GM19468 (cell line): ENCODE results near the gene FMC1.
"Not testable (repeated sequence)": the region's sequence is repeated elsewhere in the genome, so short reads cannot be mapped to it uniquely, and the experiment has no call there.

Experiments used
- ATAC-seq: cut with Tn5 transposase; IDR thresholded peaks from one replicate; pipeline ENCODE4 v1.9.1; 2021; ENCODE audit warnings: mild to moderate bottlenecking, moderate library complexity, moderate number of reproducible peaks; ENCODE audit not compliant: unreplicated experiment; ENCODE audit errors: extremely low read depth

Gene FMC1

GRCh38 chr7:139339698-139340036 is 1.5 kb upstream of the FMC1 start:
- no peak for ATAC-seq

- peak; percentile 80 for ATAC-seq
Measured at GRCh38 chr7:139340037-139340807, 915 bp upstream of the FMC1 start.

GRCh38 chr7:139340808-139341057 is 404 bp upstream of the FMC1 start:
- no peak for ATAC-seq

DNA sequence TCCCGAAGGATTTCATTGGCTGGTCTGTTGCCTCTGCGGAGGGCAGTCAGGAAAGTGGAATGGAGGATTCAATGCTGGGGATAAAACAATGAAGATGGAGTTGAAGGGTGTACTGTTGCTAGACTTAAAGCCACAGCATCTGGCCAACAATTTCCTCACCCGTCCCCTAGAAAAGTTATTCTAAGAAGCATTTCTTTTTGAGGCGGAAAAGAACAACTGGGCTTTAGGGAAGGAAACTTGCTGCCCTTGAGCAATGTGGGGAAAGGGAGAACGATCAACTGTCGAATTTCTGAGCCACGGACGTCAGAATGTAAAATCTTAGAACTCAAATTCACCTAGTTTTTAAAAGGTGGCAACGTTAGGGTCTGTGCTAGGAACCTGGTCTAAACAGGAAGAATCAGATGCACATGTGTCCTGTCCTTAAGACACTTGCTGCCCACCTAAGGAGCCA is 664 bp downstream of the FMC1 start:
- ATAC-seq, result no peak

DNA sequence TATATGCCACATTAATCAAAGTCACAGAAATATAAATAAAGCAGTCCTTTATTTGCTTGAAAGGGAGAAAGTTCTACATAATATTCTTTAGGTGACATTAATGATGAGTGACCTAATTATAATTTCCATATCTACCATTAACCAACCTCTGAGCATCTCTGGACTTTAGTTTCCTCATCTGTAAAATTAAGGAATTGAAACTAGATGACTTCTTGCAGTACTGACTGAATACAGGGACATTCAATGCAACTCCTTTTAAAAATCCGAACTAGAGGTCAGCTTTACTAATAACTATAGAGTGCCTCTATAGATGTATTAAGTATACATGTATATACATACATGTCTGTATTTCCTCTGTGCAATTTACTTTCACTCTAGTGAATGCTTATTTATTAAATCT is 3.9 kb downstream of the FMC1 start:
- ATAC-seq, result no peak

DNA sequence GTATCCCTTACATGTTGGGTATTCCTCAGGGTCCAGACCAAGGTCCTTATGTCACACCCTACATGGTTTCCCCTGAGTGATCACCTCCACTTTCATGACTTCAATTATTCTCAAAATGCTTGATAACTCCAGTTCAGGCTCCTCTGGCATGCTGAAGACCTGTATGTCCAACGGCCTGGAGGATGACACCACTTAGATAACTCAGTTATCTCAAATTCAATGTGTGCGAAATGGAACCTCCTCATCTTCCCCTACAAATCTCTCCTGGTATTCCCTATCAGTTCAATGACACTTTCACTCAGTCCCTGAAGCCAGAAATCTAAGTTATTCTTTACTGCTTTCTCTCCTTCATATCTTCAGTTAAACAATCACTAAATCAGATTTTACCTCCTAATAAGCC is 9.9 kb downstream of the FMC1 start:
- no peak for ATAC-seq

- no peak for ATAC-seq
Measured at GRCh38 chr7:139354729-139355128, 13.6 kb downstream of the FMC1 start.

- ATAC-seq, result no peak
Measured at GRCh38 chr7:139355320-139355719, 14.2 kb downstream of the FMC1 start.

DNA sequence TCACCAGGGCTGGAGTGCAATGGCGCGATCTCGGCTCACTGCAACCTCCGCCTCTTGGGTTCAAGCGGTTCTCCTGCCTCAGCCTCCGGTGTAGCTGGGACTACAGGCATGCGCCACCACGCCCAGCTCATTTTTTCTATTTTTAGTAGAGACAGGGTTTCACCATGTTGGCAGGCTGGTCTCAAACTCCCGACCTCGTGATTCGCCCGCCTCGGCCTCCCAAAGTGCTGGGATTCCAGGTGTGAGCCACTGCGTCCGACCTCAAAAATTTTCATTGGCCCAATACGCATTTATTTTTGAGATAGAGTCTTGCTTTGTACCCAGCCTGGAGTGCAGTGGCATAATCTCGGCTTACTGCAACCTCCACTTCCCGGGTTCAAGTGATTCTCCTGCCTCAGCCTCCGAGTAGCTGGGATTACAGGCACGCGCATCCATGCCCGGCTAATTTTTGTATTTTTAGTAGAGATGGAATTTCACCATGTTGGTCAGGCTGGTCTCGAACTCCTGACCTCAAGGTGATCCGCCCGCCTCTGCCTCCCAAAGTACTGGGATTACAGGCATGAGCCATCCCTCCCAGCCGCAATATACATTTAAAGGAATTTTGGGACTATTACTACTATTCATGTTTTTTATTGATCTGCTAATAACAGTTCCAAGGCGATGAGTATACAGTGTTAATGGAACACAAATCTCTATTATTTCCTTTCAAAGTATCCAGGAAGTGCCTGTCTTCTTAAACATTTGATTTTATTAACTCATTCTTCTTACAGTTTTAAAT is 16.8 kb downstream of the FMC1 start:
- ATAC-seq, result not testable (repeated sequence)

GRCh38 chr7:139358541-139359365 is 17.6 kb downstream of the FMC1 start:
- ATAC-seq, result no peak

DNA sequence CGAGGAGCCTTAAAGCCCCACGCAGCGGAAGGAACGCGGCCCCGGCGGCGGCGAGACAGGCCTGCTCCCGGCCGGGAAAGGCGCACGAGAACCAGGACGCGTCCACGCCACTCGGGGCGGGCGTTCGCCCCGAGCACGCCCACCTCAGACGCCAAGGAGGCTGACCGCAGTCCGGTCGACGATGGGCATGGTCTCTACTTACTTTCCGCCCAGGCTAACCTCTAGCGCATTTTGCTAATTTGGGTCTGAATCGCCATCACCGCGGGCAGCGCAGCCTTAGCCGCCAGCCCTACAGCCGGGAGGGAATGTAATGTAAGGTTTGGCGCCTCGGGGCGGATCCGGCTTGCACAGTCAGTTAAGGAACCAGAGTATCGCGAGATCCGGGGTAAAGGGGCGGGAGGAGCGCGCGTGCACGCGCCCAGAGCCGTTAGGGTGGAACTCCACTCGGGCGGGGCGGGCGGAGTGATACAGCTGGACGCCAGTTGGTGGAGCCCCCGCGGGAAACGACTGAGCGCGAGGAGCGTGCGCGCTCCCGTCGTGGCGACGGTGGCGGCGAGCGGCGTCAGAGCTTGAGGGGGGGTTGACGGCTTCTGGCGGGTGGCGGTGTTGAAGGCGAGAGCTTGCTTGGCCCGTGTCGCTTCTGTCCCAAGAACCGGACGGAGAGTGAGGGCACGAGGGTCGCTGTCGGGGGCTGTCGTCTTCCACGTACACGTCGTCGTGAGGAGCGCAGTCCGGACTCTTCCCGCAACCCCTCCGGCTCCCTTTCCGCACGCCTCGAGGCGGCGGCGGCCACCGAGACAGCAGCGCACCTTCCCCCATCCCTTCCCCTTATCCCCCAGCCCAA is 18.5 kb downstream of the FMC1 start, which contains the start of gene LUC7L2:
Gene LUC7L2 (plus strand): TSS at position 529 of the 844 bp plus-strand sequence. CDS start 368 bp downstream, outside the sequence.
- peak; percentile 76 for ATAC-seq

DNA sequence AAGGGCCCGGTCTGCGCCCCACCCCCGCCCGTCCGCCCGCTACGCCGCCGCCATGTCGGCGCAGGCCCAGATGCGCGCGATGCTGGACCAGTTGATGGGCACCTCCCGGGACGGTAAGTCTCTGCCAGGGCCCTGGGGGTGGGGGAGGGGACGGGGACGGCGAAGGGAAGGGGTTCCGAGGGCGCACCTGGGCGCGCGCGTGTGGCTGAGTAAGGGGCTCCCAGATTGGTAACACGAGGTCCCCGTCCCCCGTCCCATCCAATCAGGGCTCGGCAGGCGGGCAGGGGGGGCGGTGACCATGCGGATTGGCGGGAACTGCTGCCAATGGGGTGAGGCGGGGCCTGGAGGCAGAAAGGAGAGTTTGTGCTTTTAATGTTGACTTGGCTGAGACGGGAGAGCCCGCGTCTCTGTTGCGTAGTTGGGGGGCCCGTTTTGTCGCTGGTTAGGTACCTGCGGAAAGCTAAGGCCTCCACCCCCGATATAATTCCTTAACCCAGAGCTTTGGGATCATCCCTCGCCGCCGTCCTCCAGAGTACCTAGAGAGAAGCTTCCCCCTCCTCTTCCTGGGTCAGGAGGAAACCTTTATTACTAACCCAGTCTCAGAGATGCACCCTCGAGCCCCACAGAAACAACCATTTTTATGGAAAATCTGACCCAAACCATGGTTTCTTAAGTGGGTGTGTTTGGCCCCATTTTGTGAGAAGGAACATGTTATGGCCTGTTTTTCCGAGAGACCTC is 19.2 kb downstream of the FMC1 start:
- ATAC-seq, result peak; percentile 51

GRCh38 chr7:139360948-139361307 is 19.8 kb downstream of the FMC1 start:
- no peak for ATAC-seq

- no peak for ATAC-seq
Measured at GRCh38 chr7:139361523-139361922, 20.4 kb downstream of the FMC1 start.

GRCh38 chr7:139362302-139362701 is 21.2 kb downstream of the FMC1 start:
- ATAC-seq, result no peak

GRCh38 chr7:139362981-139363380 is 21.8 kb downstream of the FMC1 start:
- ATAC-seq, result no peak

DNA sequence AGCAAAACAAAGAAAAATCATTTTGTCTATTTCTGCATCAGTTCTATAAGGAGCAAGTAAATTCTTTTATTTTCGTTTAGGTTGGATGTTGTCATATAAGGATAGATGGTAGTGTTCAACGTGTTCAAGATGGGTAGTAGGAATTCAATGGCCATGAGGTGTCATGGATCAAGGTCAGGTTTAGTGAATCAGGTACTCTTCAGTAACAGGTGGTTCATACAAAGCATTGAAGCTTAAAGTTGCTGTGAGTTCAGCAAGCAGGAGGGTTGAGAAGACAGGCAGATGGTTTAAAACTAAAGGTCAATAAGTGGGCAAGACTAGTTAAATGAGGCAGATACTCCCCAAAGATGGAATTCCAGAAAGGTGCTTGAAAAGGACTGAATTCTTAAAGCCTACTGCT is 24.2 kb downstream of the FMC1 start:
- no peak for ATAC-seq

- ATAC-seq, result no peak
Measured at GRCh38 chr7:139366400-139366799, 25.3 kb downstream of the FMC1 start.

DNA sequence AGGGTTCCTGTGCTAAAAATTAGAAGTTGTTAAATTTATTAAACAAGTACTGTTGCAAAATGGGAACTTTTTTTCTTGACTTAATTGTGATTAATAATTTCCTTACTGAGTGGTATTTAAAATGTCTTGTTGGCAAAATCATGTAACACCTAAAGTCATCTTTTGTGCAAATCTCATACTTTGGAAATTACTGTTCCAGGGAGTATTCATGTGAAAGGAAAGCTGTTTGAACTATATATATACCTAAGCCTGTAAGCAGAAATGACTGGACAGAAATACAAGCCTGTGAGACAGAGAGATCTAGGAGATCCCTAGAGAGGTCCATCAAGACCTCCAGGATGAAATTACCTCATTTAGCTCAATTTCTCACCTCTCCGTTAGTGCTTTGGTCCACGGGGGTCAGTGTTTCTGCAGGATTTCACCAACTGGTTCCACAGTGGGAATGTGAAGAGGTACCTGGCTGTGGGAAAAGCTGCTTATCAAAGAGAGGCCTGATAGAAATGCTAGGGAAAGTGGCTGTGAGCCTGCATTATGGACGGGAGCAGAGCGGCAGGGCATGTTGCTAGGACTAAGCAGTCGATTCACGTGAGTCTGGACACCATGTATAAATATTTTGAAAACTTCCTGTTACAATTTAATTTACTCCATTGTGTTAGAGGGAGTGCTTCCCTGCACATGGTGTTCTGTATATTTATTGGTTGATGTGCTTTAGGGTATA is 26.5 kb downstream of the FMC1 start:
- ATAC-seq, result no peak
